ENCODE results near the gene GID8. TPM values are rescaled to one million over a fixed set of nuclear protein-coding genes. Genes with fewer than 3 reads are reported as not detected.

The GID8 gene
- total and polyA plus RNA-seq, 2 donors (not counting 3 experiments of a cell fraction or from before 2014, with no cell fraction given): 25.3 to 34.6 TPM

DNA sequence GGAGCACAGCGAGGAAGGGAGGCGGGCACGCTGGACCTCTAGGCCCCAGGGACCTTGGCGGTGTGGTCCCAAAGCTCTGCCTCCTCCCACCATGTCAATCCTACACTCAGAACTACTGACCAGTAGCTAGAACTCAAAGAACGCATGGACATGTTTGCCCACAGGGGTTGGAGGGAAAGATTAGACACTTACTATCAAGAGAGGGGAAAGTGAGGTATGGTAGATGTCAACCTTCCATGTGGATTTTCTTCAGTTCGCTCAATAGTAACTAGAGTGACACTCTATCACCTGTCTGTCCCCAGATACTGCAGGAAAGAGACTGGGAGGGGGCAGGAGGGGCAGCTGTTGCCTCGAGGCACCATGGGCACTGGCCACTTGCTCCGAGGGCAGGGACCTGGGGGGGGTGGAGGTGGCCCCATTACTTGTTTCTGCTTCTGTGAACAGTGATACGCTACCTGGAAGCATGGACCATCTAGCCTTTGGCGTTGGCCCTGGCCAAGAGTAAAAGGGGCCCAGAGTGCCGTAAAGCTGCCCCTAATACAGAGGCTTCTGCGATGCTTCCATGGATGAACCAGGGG, 10.7 kb upstream of the GID8 start:
- H3K4me2 ChIP-seq (ENCODE audit: insufficient read depth, low read length): peak overlapping the region; percentile 70
- dilution Hi-C loops (cut with MboI; ENCODE audit: extremely low pct_ligation_motif_present, low sequenced_read_pairs): no loop called here
- no peaks in the 10 kb centered on the region for H3K9me3 ChIP-seq (replicated peaks; ENCODE audit: control insufficient read depth, insufficient read depth, low read length)
- no peak for TF ChIP-seq FOS (IDR thresholded peaks at IDR 0.05; ENCODE audit: borderline replicate concordance, insufficient read depth, low read length)
- TF ChIP-seq, protein P1, sequence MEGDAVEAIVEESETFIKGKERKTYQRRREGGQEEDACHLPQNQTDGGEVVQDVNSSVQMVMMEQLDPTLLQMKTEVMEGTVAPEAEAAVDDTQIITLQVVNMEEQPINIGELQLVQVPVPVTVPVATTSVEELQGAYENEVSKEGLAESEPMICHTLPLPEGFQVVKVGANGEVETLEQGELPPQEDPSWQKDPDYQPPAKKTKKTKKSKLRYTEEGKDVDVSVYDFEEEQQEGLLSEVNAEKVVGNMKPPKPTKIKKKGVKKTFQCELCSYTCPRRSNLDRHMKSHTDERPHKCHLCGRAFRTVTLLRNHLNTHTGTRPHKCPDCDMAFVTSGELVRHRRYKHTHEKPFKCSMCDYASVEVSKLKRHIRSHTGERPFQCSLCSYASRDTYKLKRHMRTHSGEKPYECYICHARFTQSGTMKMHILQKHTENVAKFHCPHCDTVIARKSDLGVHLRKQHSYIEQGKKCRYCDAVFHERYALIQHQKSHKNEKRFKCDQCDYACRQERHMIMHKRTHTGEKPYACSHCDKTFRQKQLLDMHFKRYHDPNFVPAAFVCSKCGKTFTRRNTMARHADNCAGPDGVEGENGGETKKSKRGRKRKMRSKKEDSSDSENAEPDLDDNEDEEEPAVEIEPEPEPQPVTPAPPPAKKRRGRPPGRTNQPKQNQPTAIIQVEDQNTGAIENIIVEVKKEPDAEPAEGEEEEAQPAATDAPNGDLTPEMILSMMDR (IDR thresholded peaks at IDR 0.05; ENCODE audit: extremely low read depth in 1 of 2, insufficient read depth in 1 of 2, low read depth in 1 of 2, low read length in 2 of 2): no peak
- TF ChIP-seq GATA2 (IDR thresholded peaks at IDR 0.05; ENCODE audit: insufficient read depth, insufficient read length, low read depth, low read length): no peak
- no peak for TF ChIP-seq JUN (IDR thresholded peaks at IDR 0.05; ENCODE audit: borderline replicate concordance, insufficient read depth, insufficient read length, low read depth)
- TF ChIP-seq MYC (IDR thresholded peaks at IDR 0.05; ENCODE audit: low read depth, low read length): no peak
- TF ChIP-seq POLR2A (IDR thresholded peaks at IDR 0.05; ENCODE audit: low read depth, low read length): no peak
- no peak for TF ChIP-seq POLR2AphosphoS5 (IDR thresholded peaks at IDR 0.05; ENCODE audit: insufficient read depth, low read depth, low read length)
- no peak for TF ChIP-seq EZH2 (IDR thresholded peaks at IDR 0.05; ENCODE audit: borderline replicate concordance, low read depth, low read length, severe bottlenecking)
- no peak for TF ChIP-seq MAX (IDR thresholded peaks at IDR 0.05; ENCODE audit: insufficient read depth, insufficient read length)
- no peak for FAIRE-seq
- H3K27ac ChIP-seq (ENCODE audit: insufficient read depth, low read depth, low read length): no peak overlapping the region
- ChIA-PET POLR2A (no interaction called here), CTCF (interaction anchor here (1.4 kb wide), 1 partner anchor 10 kb away, joined by 7 read pairs; the partner anchor contains the start of gene GID8)
- no peaks in the 10 kb centered on the region for H3K9me1 ChIP-seq (replicated peaks; ENCODE audit: control insufficient read depth, extremely low read depth, insufficient read depth, low read length)
- H3K4me3 ChIP-seq (replicated peaks in 1 of 3; ENCODE audit: insufficient read depth in 1 of 3, low read depth in 1 of 3, low read length in 3 of 3): peak overlapping the region in 1 of 3 experiments; percentile 96
- H3K4me1 ChIP-seq (ENCODE audit: control insufficient read depth, extremely low read depth, insufficient read depth, low read length): peaks cover 53% of the 10 kb centered on the region
- peaks cover 94% of the 10 kb centered on the region for H3K79me2 ChIP-seq (ENCODE audit: control insufficient read depth, insufficient read depth, low read length)
- H3K36me3 ChIP-seq (ENCODE audit: control insufficient read depth in 2 of 2, extremely low read depth in 1 of 2, insufficient read depth in 2 of 2, low read length in 2 of 2): no peaks in the 10 kb centered on the region
- peaks cover 5% of the 10 kb centered on the region for H4K20me1 ChIP-seq (replicated peaks; ENCODE audit: control insufficient read depth, extremely low read depth, insufficient read depth, low read length)
- peak overlapping the region; percentile 83 for H3K9ac ChIP-seq (replicated peaks; ENCODE audit: extremely low read depth, insufficient read depth, low read length)
- no TSS peak for BruUV-seq (replicated peaks)
- H3K27me3 ChIP-seq (ENCODE audit: control insufficient read depth in 2 of 2, insufficient read depth in 2 of 2, low read length in 2 of 2): no peaks in the 10 kb centered on the region
- no peak for DNase-seq (ENCODE audit: low read depth, low spot score)
- intact Hi-C loops (cut with micrococcal nuclease): no loop called here
- no peak overlapping the region for H2AFZ ChIP-seq (ENCODE audit: low read depth, low read length)
